Thoracic aorta (tissue), 2 donors: ENCODE results near the gene NTNG1. TPM values are rescaled to one million over a fixed set of nuclear protein-coding genes. Genes with fewer than 3 reads are reported as not detected.

Source experiments
- ATAC-seq: fragments of 150-250 bp; one replicate; pipeline ENCODE4 v1.8.0; 2017; ENCODE audit warnings: low read depth; ENCODE audit not compliant: insufficient number of reproducible peaks, low FRiP score
- DNase-seq: peaks from one replicate; pipeline ENCODE4 v3.0.0-alpha.2; 2020; ENCODE audit warnings: low spot score
- H3K27ac ChIP-seq, 2 donors: fragments of 200-600 bp; sonication (generic); 1 replicate in 1 of 2; 2 replicates in 1 of 2; pipeline ENCODE4 v1.5.1; 2016; ENCODE audit warnings: mild to moderate bottlenecking in 2 of 2, moderate library complexity in 2 of 2
- H3K27me3 ChIP-seq: fragments of 200-600 bp; sonication (generic); replicated peaks from 2 replicates; pipeline ENCODE4 v1.6.0; 2016; ENCODE audit warnings: mild to moderate bottlenecking; ENCODE audit not compliant: insufficient read depth
- H3K36me3 ChIP-seq: fragments of 200-600 bp; sonication (generic); one replicate; pipeline ENCODE4 v1.5.1; 2016
- H3K4me1 ChIP-seq, 2 donors: fragments of 200-600 bp; sonication (generic); 1 replicate in 1 of 2; 2 replicates in 1 of 2; pipeline versions ENCODE4 v1.5.1 to v1.6.0; 2016; ENCODE audit warnings: low read depth in 2 of 2, mild to moderate bottlenecking in 1 of 2; ENCODE audit not compliant: control insufficient read depth in 1 of 2
- H3K4me3 ChIP-seq: fragments of 200-600 bp; sonication (generic); 2 replicates; pipeline ENCODE4 v1.5.1; 2016; ENCODE audit warnings: mild to moderate bottlenecking
- H3K9me3 ChIP-seq: fragments of 200-600 bp; sonication (generic); 2 replicates; pipeline ENCODE4 v1.5.1; 2016
- CTCF ChIP-seq: fragments of 200-600 bp; sonication (generic); IDR thresholded peaks from one replicate; pipeline ENCODE4 v1.5.1; 2019; ENCODE audit warnings: antibody characterized with exemption
- total RNA-seq, 2 donors: library from RNA; depleted of rRNA; stranded (reverse); fragments of >200 nt; gene quantifications; one replicate each; pipeline versions ENCODE4 v1.1.0 to v1.2.3, GENCODE V29; 2016

Gene NTNG1
- total RNA-seq, 2 donors from 2014 or later, result 0.99 to 1.4 TPM

GRCh38 chr1:107142666-107143065, 1.8 kb downstream of the NTNG1 start:
- no peak for TF ChIP-seq CTCF
- no peaks in the 10 kb centered on the region for H3K36me3 ChIP-seq
- no peak for ATAC-seq

GRCh38 chr1:107145637-107146036, 4.8 kb downstream of the NTNG1 start:
- no peaks in the 10 kb centered on the region for H3K27me3 ChIP-seq
- H3K27ac ChIP-seq, result no peak overlapping the region
- ATAC-seq, result no peak
- no peak overlapping the region for H3K4me3 ChIP-seq
- H3K4me1 ChIP-seq, result peaks cover 5 to 7% of the 10 kb centered on the region in 2 donors
- no peak for TF ChIP-seq CTCF
- no peaks in the 10 kb centered on the region for H3K9me3 ChIP-seq
- DNase-seq, result no peak
- H3K36me3 ChIP-seq, result no peaks in the 10 kb centered on the region

More at GRCh38 chr1:107142666-107143065, 1.8 kb downstream of the NTNG1 start:
- no peak for DNase-seq
- H3K4me1 ChIP-seq, result peaks cover 17 to 18% of the 10 kb centered on the region in 2 donors
- no peak overlapping the region for H3K27ac ChIP-seq
- no peaks in the 10 kb centered on the region for H3K27me3 ChIP-seq
- H3K4me3 ChIP-seq, result no peak overlapping the region
- no peaks in the 10 kb centered on the region for H3K9me3 ChIP-seq

- no peak for TF ChIP-seq CTCF
- DNase-seq, result no peak
These were observed 7.0 kb downstream of the NTNG1 start for GRCh38 chr1:107147843-107148242.

GRCh38 chr1:107149946-107150345, 9.1 kb downstream of the NTNG1 start:
- Histone ChIP-seq H3K27ac (no peak overlapping the region), H3K36me3 (no peaks in the 10 kb centered on the region), H3K4me3 (no peak overlapping the region), H3K4me1 (no peaks in the 10 kb centered on the region), H3K27me3 (no peaks in the 10 kb centered on the region), H3K9me3 (no peaks in the 10 kb centered on the region)
- no peak for TF ChIP-seq CTCF
- DNase-seq, result no peak
- no peak for ATAC-seq

More at GRCh38 chr1:107147843-107148242, 7.0 kb downstream of the NTNG1 start:
- H3K36me3 ChIP-seq, result no peaks in the 10 kb centered on the region
- H3K4me1 ChIP-seq, result no peaks in the 10 kb centered on the region
- no peaks in the 10 kb centered on the region for H3K27me3 ChIP-seq
- no peak for ATAC-seq
- H3K4me3 ChIP-seq, result no peak overlapping the region
- H3K9me3 ChIP-seq, result no peaks in the 10 kb centered on the region
- no peak overlapping the region for H3K27ac ChIP-seq

GRCh38 chr1:107151295-107151694, 10.5 kb downstream of the NTNG1 start:
- no peak for TF ChIP-seq CTCF
- Histone ChIP-seq H3K27me3 (no peaks in the 10 kb centered on the region), H3K36me3 (no peaks in the 10 kb centered on the region), H3K4me3 (no peak overlapping the region), H3K27ac (no peak overlapping the region), H3K9me3 (no peaks in the 10 kb centered on the region), H3K4me1 (no peaks in the 10 kb centered on the region)
- DNase-seq (no peak), ATAC-seq (no peak)
